HepG2 (cell line): ENCODE data around the gene MYOF. TPM values are rescaled to one million over a fixed set of nuclear protein-coding genes. Genes with fewer than 3 reads are reported as not detected.

Experiments used
- ATAC-seq: fragments of 200-7000 bp; cut with Tn5 transposase; 3 replicates; pipeline ENCODE4 v1.9.1; 2020; ENCODE audit warnings: mild to moderate bottlenecking, moderate library complexity
- BruUV-seq: library from RNA; stranded (reverse); fragments of 400-500 nt; replicated peaks from 2 replicates; lab custom pipeline; 2021; lab: Mats Ljungman, UMichigan
- CTCF ChIA-PET: fragments of 300-600 bp; formaldehyde crosslinking; extraction: SDS; loops from one replicate; lab custom pipeline; 2021; ENCODE audit warnings: low total read pairs, inconsistent platforms, low intra/inter-chr PET ratio; lab: Yijun Ruan, JAX
- POLR2A ChIA-PET: fragments of 350-600 bp; sonication (Branson Sonifier 250); formaldehyde crosslinking; loops from one replicate; lab custom pipeline; 2020; ENCODE audit warnings: antibody characterized with exemption, inconsistent platforms; lab: Yijun Ruan, JAX
- DNase-seq: peaks from one replicate; pipeline ENCODE4 v3.0.0-alpha.2; 2015; ENCODE audit warnings: low spot score
- FAIRE-seq: peaks from 3 replicates; lab custom pipeline; 2011; peaks lifted over from hg19 to GRCh38; lab: Jason Lieb, UNC
- H2AFZ ChIP-seq: one replicate; pipeline ENCODE4 v1.6.1; 2011; ENCODE audit warnings: low read length, inconsistent platforms
- H3K27ac ChIP-seq: fragments of 300-600 bp; 3 replicates; pipeline ENCODE4 v1.8.0; 2011; ENCODE audit warnings: mixed run types, mild to moderate bottlenecking, mixed read lengths, low read length, inconsistent platforms; ENCODE audit not compliant: insufficient read depth; ENCODE audit errors: extremely low read length
- H3K27me3 ChIP-seq, 2 experiments: fragments of 200-600 bp in 1 of 2; 2 replicates in 1 of 2; 3 replicates in 1 of 2; pipeline versions ENCODE4 v1.6.0 to v1.8.0; 2011; ENCODE audit warnings: low read length in 2 of 2, mild to moderate bottlenecking in 2 of 2, moderate library complexity in 2 of 2, inconsistent platforms in 1 of 2; ENCODE audit not compliant: insufficient read depth in 2 of 2, control insufficient read depth in 1 of 2
- H3K36me3 ChIP-seq, 2 experiments: fragments of 200-600 bp in 1 of 2; replicated peaks in 1 of 2; 2 replicates in 1 of 2; 3 replicates in 1 of 2; pipeline versions ENCODE4 v1.5.1 to v1.8.0; 2011; ENCODE audit warnings: low read length in 2 of 2, inconsistent platforms in 1 of 2; ENCODE audit not compliant: insufficient read depth in 2 of 2, control insufficient read depth in 1 of 2
- H3K4me1 ChIP-seq: 2 replicates; pipeline ENCODE4 v1.5.1; 2012; ENCODE audit warnings: low read length, inconsistent platforms; ENCODE audit not compliant: insufficient read depth
- H3K4me2 ChIP-seq: 2 replicates; pipeline ENCODE4 v1.6.0; 2011; ENCODE audit warnings: low read depth, low read length, inconsistent platforms
- H3K4me3 ChIP-seq, 3 experiments: fragments of 200-600 bp in 1 of 3; sonication (generic), shearing (Covaris generic) in 1 of 3; replicated peaks in 1 of 3; 2 replicates each; pipeline ENCODE4 v1.5.1; 2011 to 2016; ENCODE audit warnings: low read length in 3 of 3, inconsistent platforms in 2 of 3, low read depth in 2 of 3, mild to moderate bottlenecking in 2 of 3, control low read depth in 1 of 3, mixed read lengths in 1 of 3; ENCODE audit not compliant: insufficient read depth in 1 of 3
- H3K79me2 ChIP-seq: one replicate; pipeline ENCODE4 v1.6.1; 2011; ENCODE audit warnings: low read length, inconsistent platforms; ENCODE audit not compliant: insufficient read depth
- H3K9ac ChIP-seq: 2 replicates; pipeline ENCODE4 v1.6.0; 2011; ENCODE audit warnings: mild to moderate bottlenecking, low read depth, low read length, inconsistent platforms; ENCODE audit not compliant: insufficient read depth
- H3K9me3 ChIP-seq: 2 replicates; pipeline ENCODE4 v1.5.1; 2012; ENCODE audit warnings: mild to moderate bottlenecking, low read length
- H4K20me1 ChIP-seq: 2 replicates; pipeline ENCODE4 v1.6.0; 2011; ENCODE audit warnings: inconsistent platforms, mild to moderate bottlenecking, low read length, moderate library complexity; ENCODE audit not compliant: insufficient read depth
- ERF ChIP-seq: IDR thresholded peaks from 2 replicates; pipeline ENCODE4 v1.6.1; 2018; ENCODE audit warnings: missing biosample characterization, missing genetic modification reagents
- HCFC1 ChIP-seq: fragments of 150-350 bp; IDR thresholded peaks from 2 replicates; pipeline ENCODE4 v1.6.1; 2014; ENCODE audit warnings: low read depth, low read length
- HNF4A ChIP-seq: sonication (generic); formaldehyde crosslinking; IDR thresholded peaks from 2 replicates; pipeline ENCODE4 v1.4.0; 2020; ENCODE audit warnings: missing genetic modification reagents
- KAT7 ChIP-seq: IDR thresholded peaks from 2 replicates; pipeline ENCODE4 v1.6.1; 2018; ENCODE audit warnings: borderline replicate concordance, missing compliant biosample characterization
- MIER2 ChIP-seq: IDR thresholded peaks from 2 replicates; pipeline ENCODE4 v1.6.1; 2016; ENCODE audit warnings: missing biosample characterization, missing genetic modification reagents
- RARG ChIP-seq: sonication (generic); formaldehyde crosslinking; IDR thresholded peaks from 2 replicates; pipeline ENCODE4 v1.4.0; 2020; ENCODE audit warnings: low read depth, mild to moderate bottlenecking, missing genetic modification reagents
- SP140L ChIP-seq: sonication (generic); formaldehyde crosslinking; IDR thresholded peaks from 2 replicates; pipeline ENCODE4 v1.4.0; 2020; ENCODE audit warnings: missing genetic modification reagents, borderline replicate concordance
- ZNF672 ChIP-seq: sonication (generic); formaldehyde crosslinking; IDR thresholded peaks from 2 replicates; pipeline ENCODE4 v1.8.1; 2022; ENCODE audit warnings: missing genetic modification reagents
- WGBS: methylation state at CpG from one replicate; pipeline ENCODE4 v1.1.6; 2017; ENCODE audit warnings: low lambda C conversion rate; 5-methylcytosine and 5-hydroxymethylcytosine counted together
- in situ Hi-C: cut with HindIII; loops from 2 replicates; pipeline ENCODE4 v1.10.0; 2017; ENCODE audit warnings: low pct_unique_long_range_greater_than_20kb; ENCODE audit not compliant: extremely low pct_ligation_motif_present
- intact Hi-C: fragments of 100-400 bp; cut with micrococcal nuclease; formaldehyde crosslinking; loops from one replicate; pipeline ENCODE4 v1.10.0; 2022; ENCODE audit not compliant: unreplicated experiment
- polyA plus RNA-seq, 8 experiments: library from polyadenylated mRNA; depleted of rRNA in 3 of 8; stranded (reverse) in 7 of 8; unstranded in 1 of 8; fragments of >200 nt; fragmentation: Illumina TruSeq in 4 of 8; extraction: Trizol in 4 of 8; gene quantifications; 2 replicates each; pipeline versions ENCODE4 v1.2.1 to v1.2.3, GENCODE V29; 2011 to 2016; ENCODE audit warnings: low read depth in 4 of 8, missing spikeins in 1 of 8, mixed read lengths in 1 of 8; ENCODE audit not compliant: insufficient read depth in 1 of 8
- total RNA-seq, 5 experiments: library from RNA; depleted of rRNA; stranded (reverse); fragments of >200 nt; fragmentation: Illumina TruSeq; extraction: Trizol; gene quantifications; 2 replicates each; pipeline ENCODE4 v1.2.3, GENCODE V29; 2016; ENCODE audit warnings: low read depth in 1 of 5
- TF ChIP-seq, protein P1 (sequence below): sonication (generic); formaldehyde crosslinking; IDR thresholded peaks from 2 replicates; pipeline ENCODE4 v1.8.1; 2023; ENCODE audit warnings: missing genetic modification reagents, inconsistent platforms, borderline replicate concordance
- TF ChIP-seq, protein P2 (sequence below), 2 experiments: IDR thresholded peaks; 2 replicates each; pipeline ENCODE4 v1.6.1; 2011 to 2012; ENCODE audit warnings: low read length in 2 of 2, borderline replicate concordance in 1 of 2, low read depth in 1 of 2, mild to moderate bottlenecking in 1 of 2, moderate library complexity in 1 of 2

The MYOF gene
- total and polyA plus RNA-seq, 2 of the 13 experiments (the other 11 are each of a cell fraction or from before 2014, with no cell fraction given) = 0.18 to 0.42 TPM

DNA sequence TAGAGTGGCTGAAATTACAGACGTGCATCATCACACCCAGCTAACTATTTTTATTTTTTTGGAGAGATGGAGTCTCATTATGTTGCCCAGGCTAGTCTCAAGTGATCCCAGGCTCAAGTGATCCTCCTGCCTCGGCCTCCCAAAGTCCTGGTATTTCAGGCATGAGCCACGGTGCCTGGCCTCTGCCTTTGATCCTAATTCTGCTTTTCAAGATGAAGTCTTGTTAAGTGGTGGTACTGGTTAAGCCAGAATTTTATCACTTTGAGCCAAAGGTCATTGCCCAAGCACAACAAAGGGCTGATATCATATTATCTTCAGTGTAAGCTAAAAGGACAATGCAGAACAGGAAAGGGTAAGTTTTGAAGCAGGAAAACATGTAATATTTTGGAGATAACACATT lies 64.2 kb downstream of the MYOF start:
- BruUV-seq = no TSS peak
- H3K79me2 ChIP-seq = no peaks in the 10 kb centered on the region
- no peak overlapping the region for H2AFZ ChIP-seq
- ChIA-PET CTCF (no interaction called here), POLR2A (no interaction called here)
- H3K36me3 ChIP-seq = no peaks in the 10 kb centered on the region
- H3K9ac ChIP-seq = no peak overlapping the region
- no peak for FAIRE-seq
- no peak overlapping the region for H3K4me3 ChIP-seq
- in situ Hi-C loops (no loop called here), intact Hi-C loops (no loop called here)
- no peak overlapping the region for H3K27ac ChIP-seq
- DNase-seq = no peak
- ATAC-seq = no peak
- H3K4me2 ChIP-seq = no peak overlapping the region
- no peaks in the 10 kb centered on the region for H3K9me3 ChIP-seq
- 27% methylated on average over 3 of the region's 3 CpGs for WGBS
- TF ChIP-seq ERF (no peak), RARG (CRISPR knock-in tag) (no peak), ZNF672 (no peak), KAT7 (CRISPR knock-in tag) (no peak)
- TF ChIP-seq, protein P1, sequence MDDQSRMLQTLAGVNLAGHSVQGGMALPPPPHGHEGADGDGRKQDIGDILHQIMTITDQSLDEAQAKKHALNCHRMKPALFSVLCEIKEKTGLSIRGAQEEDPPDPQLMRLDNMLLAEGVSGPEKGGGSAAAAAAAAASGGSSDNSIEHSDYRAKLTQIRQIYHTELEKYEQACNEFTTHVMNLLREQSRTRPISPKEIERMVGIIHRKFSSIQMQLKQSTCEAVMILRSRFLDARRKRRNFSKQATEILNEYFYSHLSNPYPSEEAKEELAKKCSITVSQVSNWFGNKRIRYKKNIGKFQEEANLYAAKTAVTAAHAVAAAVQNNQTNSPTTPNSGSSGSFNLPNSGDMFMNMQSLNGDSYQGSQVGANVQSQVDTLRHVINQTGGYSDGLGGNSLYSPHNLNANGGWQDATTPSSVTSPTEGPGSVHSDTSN (CRISPR knock-in tag) = no peak
- H4K20me1 ChIP-seq = no peaks in the 10 kb centered on the region
- peaks cover 14% of the 10 kb centered on the region for H3K4me1 ChIP-seq
- H3K27me3 ChIP-seq = no peaks in the 10 kb centered on the region

DNA sequence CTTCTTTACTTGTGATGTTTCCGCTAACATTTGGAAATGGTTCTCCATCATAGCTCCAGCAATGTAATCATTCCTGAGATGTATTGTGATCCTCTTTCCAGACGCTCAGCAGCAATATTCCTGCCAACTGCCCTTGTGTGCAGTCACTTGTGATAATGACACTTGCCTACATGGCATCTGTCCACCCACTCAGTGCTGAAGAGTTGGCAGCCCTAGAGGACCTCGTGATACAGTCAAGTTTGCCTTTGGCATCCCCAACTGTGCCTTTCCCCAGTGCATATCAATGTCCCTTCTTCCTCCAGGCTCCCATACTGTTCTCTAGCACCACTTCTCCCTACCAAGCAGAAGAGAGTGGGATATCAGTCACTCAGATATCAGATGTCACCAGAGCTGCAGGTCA lies 64.9 kb downstream of the MYOF start:
- in situ Hi-C loops = no loop called here
- H3K4me2 ChIP-seq = no peak overlapping the region
- peak; percentile 59; the same call in 1 of the 2 replicates for TF ChIP-seq MIER2 (CRISPR knock-in tag)
- TF ChIP-seq, protein P2, sequence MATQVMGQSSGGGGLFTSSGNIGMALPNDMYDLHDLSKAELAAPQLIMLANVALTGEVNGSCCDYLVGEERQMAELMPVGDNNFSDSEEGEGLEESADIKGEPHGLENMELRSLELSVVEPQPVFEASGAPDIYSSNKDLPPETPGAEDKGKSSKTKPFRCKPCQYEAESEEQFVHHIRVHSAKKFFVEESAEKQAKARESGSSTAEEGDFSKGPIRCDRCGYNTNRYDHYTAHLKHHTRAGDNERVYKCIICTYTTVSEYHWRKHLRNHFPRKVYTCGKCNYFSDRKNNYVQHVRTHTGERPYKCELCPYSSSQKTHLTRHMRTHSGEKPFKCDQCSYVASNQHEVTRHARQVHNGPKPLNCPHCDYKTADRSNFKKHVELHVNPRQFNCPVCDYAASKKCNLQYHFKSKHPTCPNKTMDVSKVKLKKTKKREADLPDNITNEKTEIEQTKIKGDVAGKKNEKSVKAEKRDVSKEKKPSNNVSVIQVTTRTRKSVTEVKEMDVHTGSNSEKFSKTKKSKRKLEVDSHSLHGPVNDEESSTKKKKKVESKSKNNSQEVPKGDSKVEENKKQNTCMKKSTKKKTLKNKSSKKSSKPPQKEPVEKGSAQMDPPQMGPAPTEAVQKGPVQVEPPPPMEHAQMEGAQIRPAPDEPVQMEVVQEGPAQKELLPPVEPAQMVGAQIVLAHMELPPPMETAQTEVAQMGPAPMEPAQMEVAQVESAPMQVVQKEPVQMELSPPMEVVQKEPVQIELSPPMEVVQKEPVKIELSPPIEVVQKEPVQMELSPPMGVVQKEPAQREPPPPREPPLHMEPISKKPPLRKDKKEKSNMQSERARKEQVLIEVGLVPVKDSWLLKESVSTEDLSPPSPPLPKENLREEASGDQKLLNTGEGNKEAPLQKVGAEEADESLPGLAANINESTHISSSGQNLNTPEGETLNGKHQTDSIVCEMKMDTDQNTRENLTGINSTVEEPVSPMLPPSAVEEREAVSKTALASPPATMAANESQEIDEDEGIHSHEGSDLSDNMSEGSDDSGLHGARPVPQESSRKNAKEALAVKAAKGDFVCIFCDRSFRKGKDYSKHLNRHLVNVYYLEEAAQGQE (IDR thresholded peaks at IDR 0.05; ENCODE audit: borderline replicate concordance in 1 of 2, low read depth in 1 of 2, low read length in 2 of 2) = peak in 1 of 2 experiments; percentile 78; a peak in 3 of 4 replicates
- TF ChIP-seq HNF4A (CRISPR knock-in tag) = no peak
- TF ChIP-seq SP140L (CRISPR knock-in tag) = no peak
- TF ChIP-seq HCFC1 = no peak
- 63% methylated on average over 3 of the region's 3 CpGs for WGBS
- no peak overlapping the region for H3K4me3 ChIP-seq
- FAIRE-seq (no peak), ATAC-seq (no peak), DNase-seq (no peak)
- intact Hi-C loops = no loop called here
- no peaks in the 10 kb centered on the region for H3K9me3 ChIP-seq
- no peaks in the 10 kb centered on the region for H3K27me3 ChIP-seq
- no peak overlapping the region for H3K27ac ChIP-seq
- no peaks in the 10 kb centered on the region for H3K36me3 ChIP-seq
- no TSS peak for BruUV-seq
- H3K4me1 ChIP-seq = peaks cover 12% of the 10 kb centered on the region
- H4K20me1 ChIP-seq = no peaks in the 10 kb centered on the region
- H2AFZ ChIP-seq = no peak overlapping the region
- no peaks in the 10 kb centered on the region for H3K79me2 ChIP-seq
- ChIA-PET CTCF (no interaction called here), POLR2A (no interaction called here)
- no peak overlapping the region for H3K9ac ChIP-seq
